HepG2 (cell line): ENCODE measurements around the gene ASCC2. TPM values are rescaled to one million over a fixed set of nuclear protein-coding genes. Genes with fewer than 3 reads are reported as not detected.

Experiments used
- DR1 ChIP-seq: sonication (generic); formaldehyde crosslinking; IDR thresholded peaks from 2 replicates; pipeline ENCODE4 v1.8.0; 2021; ENCODE audit warnings: mild to moderate bottlenecking, missing genetic modification reagents, inconsistent platforms
- HNF4A ChIP-seq: sonication (generic); formaldehyde crosslinking; IDR thresholded peaks from 2 replicates; pipeline ENCODE4 v1.4.0; 2020; ENCODE audit warnings: missing genetic modification reagents
- KLF13 ChIP-seq: sonication (generic); formaldehyde crosslinking; IDR thresholded peaks from 2 replicates; pipeline ENCODE4 v1.4.0; 2020; ENCODE audit warnings: mild to moderate bottlenecking, missing genetic modification reagents
- MEF2D ChIP-seq: sonication (generic); formaldehyde crosslinking; IDR thresholded peaks from 2 replicates; pipeline ENCODE4 v1.5.1; 2020; ENCODE audit warnings: mild to moderate bottlenecking, missing genetic modification reagents
- NFE2L1 ChIP-seq: sonication (generic); formaldehyde crosslinking; IDR thresholded peaks from 2 replicates; pipeline ENCODE4 v1.4.0; 2020; ENCODE audit warnings: missing genetic modification reagents, mild to moderate bottlenecking, borderline replicate concordance
- SAFB2 ChIP-seq: sonication (generic); formaldehyde crosslinking; IDR thresholded peaks from 2 replicates; pipeline ENCODE4 v1.5.1; 2020; ENCODE audit warnings: missing genetic modification reagents, low read depth, mild to moderate bottlenecking, borderline replicate concordance
- SP5 ChIP-seq: IDR thresholded peaks from 2 replicates; pipeline ENCODE4 v1.6.1; 2016; ENCODE audit warnings: low read depth, borderline replicate concordance
- STAG1 ChIP-seq: sonication (generic); formaldehyde crosslinking; IDR thresholded peaks from 2 replicates; pipeline ENCODE4 v1.4.0; 2020; ENCODE audit warnings: missing genetic modification reagents
- ZMYM3 ChIP-seq: sonication (generic); formaldehyde crosslinking; IDR thresholded peaks from 2 replicates; pipeline ENCODE4 v1.5.1; 2020; ENCODE audit warnings: mild to moderate bottlenecking, missing genetic modification reagents
- ZNF121 ChIP-seq: sonication (generic); formaldehyde crosslinking; IDR thresholded peaks from 2 replicates; pipeline ENCODE4 v1.5.0; 2020; ENCODE audit warnings: mild to moderate bottlenecking, missing genetic modification reagents
- ZNF230 ChIP-seq: sonication (generic); formaldehyde crosslinking; IDR thresholded peaks from 2 replicates; pipeline ENCODE4 v1.4.0; 2020; ENCODE audit warnings: mild to moderate bottlenecking, missing genetic modification reagents
- ZNF296 ChIP-seq: sonication (generic); formaldehyde crosslinking; conservative IDR thresholded peaks from 2 replicates; pipeline ENCODE4 v1.5.0; 2020; ENCODE audit warnings: mild to moderate bottlenecking, missing genetic modification reagents
- ZNF441 ChIP-seq: sonication (generic); formaldehyde crosslinking; IDR thresholded peaks from 2 replicates; pipeline ENCODE4 v1.7.0; 2021; ENCODE audit warnings: missing genetic modification reagents, borderline replicate concordance
- ZNF460 ChIP-seq: sonication (generic); formaldehyde crosslinking; IDR thresholded peaks from 2 replicates; pipeline ENCODE4 v1.5.1; 2020; ENCODE audit warnings: missing genetic modification reagents, mild to moderate bottlenecking, borderline replicate concordance
- ZNF564 ChIP-seq: sonication (generic); formaldehyde crosslinking; IDR thresholded peaks from 2 replicates; pipeline ENCODE4 v1.8.1; 2023; ENCODE audit warnings: mild to moderate bottlenecking, missing genetic modification reagents
- polyA plus RNA-seq, 8 experiments: library from polyadenylated mRNA; depleted of rRNA in 3 of 8; stranded (reverse) in 7 of 8; unstranded in 1 of 8; fragments of >200 nt; fragmentation: Illumina TruSeq in 4 of 8; extraction: Trizol in 4 of 8; gene quantifications; 2 replicates each; pipeline versions ENCODE4 v1.2.1 to v1.2.3, GENCODE V29; 2011 to 2016; ENCODE audit warnings: low read depth in 4 of 8, missing spikeins in 1 of 8, mixed read lengths in 1 of 8; ENCODE audit not compliant: insufficient read depth in 1 of 8
- total RNA-seq, 5 experiments: library from RNA; depleted of rRNA; stranded (reverse); fragments of >200 nt; fragmentation: Illumina TruSeq; extraction: Trizol; gene quantifications; 2 replicates each; pipeline ENCODE4 v1.2.3, GENCODE V29; 2016; ENCODE audit warnings: low read depth in 1 of 5
- TF ChIP-seq, protein P1 (sequence below): sonication (generic); formaldehyde crosslinking; IDR thresholded peaks from 2 replicates; pipeline ENCODE4 v1.4.0; 2020; ENCODE audit warnings: missing genetic modification reagents
- TF ChIP-seq, protein P2 (sequence below): sonication (generic); formaldehyde crosslinking; IDR thresholded peaks from 2 replicates; pipeline ENCODE4 v1.5.0; 2020; ENCODE audit warnings: mild to moderate bottlenecking, missing genetic modification reagents
- TF ChIP-seq, protein P3 (sequence below): sonication (generic); formaldehyde crosslinking; IDR thresholded peaks from 2 replicates; pipeline ENCODE4 v1.4.0; 2020; ENCODE audit warnings: missing genetic modification reagents, borderline replicate concordance
- TF ChIP-seq, protein P4 (sequence below): IDR thresholded peaks from 2 replicates; pipeline ENCODE4 v1.6.1; 2016; ENCODE audit warnings: mild to moderate bottlenecking
- TF ChIP-seq, protein P5 (sequence below): sonication (generic); IDR thresholded peaks from 2 replicates; pipeline ENCODE4 v1.6.1; 2016; ENCODE audit warnings: low read depth, borderline replicate concordance

ASCC2 gene
- total and polyA plus RNA-seq, 2 of the 13 experiments (the other 11 are each of a cell fraction or from before 2014, with no cell fraction given): 26.2 to 26.3 TPM

DNA sequence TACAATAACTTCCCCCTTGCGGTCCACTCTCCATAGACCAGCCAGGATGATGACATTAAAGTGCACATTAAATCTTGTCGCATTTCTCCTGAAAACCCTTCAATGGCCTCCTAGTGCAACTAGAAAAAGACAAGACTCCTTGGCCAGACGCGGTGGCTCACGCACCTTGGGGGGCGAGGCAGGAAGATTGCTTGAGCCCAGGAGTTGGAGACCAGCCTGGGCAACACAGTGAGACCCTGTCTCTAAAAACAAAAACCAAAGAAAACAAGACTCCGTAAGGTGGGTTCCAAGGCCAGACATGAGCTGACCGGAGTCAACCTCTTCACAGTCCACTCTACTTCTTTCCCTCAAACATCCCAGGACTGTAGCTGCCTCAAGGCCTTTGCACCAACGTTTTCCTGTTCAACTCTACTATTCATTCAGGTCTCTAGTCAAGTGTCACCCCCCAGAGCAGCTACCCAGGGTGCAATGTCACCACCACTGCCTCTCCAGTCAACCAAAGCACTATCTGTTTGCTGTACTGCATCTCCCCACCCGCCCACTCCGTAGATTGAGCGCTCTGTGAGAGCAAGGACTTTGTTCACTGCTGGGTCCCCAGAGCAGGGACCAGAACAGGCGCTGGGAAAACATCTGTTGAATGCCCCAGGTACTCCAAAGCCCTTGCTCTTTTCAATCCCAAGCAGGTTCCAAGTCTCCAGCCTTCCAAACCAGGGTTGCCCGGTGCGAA lies 72.0 kb downstream of the ASCC2 start (continued):
- TF ChIP-seq, protein P1, sequence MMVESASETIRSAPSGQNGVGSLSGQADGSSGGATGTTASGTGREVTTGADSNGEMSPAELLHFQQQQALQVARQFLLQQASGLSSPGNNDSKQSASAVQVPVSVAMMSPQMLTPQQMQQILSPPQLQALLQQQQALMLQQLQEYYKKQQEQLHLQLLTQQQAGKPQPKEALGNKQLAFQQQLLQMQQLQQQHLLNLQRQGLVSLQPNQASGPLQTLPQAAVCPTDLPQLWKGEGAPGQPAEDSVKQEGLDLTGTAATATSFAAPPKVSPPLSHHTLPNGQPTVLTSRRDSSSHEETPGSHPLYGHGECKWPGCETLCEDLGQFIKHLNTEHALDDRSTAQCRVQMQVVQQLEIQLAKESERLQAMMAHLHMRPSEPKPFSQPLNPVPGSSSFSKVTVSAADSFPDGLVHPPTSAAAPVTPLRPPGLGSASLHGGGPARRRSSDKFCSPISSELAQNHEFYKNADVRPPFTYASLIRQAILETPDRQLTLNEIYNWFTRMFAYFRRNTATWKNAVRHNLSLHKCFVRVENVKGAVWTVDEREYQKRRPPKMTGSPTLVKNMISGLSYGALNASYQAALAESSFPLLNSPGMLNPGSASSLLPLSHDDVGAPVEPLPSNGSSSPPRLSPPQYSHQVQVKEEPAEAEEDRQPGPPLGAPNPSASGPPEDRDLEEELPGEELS (CRISPR knock-in tag): peak; percentile 23
- TF ChIP-seq ZNF460 (CRISPR knock-in tag) (0 out of 2 replicates have a peak, but pooled peaks have one; percentile 8), DR1 (CRISPR knock-in tag) (0 out of 2 replicates have a peak, but pooled peaks have one; percentile 50), SAFB2 (CRISPR knock-in tag) (no peak), ZNF230 (peak; percentile 65; the same call in 1 of the 2 replicates), KLF13 (CRISPR knock-in tag) (0 out of 2 replicates have a peak, but pooled peaks have one; percentile 64), MEF2D (CRISPR knock-in tag) (0 out of 2 replicates have a peak, but pooled peaks have one; percentile 28), ZMYM3 (CRISPR knock-in tag) (0 out of 2 replicates have a peak, but pooled peaks have one; percentile 11), ZNF441 (CRISPR knock-in tag) (peak; percentile 30; the same call in 1 of the 2 replicates), NFE2L1 (no peak), ZNF121 (CRISPR knock-in tag) (peak; percentile 87), ZNF564 (CRISPR knock-in tag) (peak; percentile 22; the same call in 1 of the 2 replicates), HNF4A (CRISPR knock-in tag) (peak; percentile 84), ZNF296 (no peak), STAG1 (peak; percentile 18; the same call in 1 of the 2 replicates), SP5 (CRISPR knock-in tag) (0 out of 2 replicates have a peak, but pooled peaks have one; percentile 22)
- TF ChIP-seq, protein P2, sequence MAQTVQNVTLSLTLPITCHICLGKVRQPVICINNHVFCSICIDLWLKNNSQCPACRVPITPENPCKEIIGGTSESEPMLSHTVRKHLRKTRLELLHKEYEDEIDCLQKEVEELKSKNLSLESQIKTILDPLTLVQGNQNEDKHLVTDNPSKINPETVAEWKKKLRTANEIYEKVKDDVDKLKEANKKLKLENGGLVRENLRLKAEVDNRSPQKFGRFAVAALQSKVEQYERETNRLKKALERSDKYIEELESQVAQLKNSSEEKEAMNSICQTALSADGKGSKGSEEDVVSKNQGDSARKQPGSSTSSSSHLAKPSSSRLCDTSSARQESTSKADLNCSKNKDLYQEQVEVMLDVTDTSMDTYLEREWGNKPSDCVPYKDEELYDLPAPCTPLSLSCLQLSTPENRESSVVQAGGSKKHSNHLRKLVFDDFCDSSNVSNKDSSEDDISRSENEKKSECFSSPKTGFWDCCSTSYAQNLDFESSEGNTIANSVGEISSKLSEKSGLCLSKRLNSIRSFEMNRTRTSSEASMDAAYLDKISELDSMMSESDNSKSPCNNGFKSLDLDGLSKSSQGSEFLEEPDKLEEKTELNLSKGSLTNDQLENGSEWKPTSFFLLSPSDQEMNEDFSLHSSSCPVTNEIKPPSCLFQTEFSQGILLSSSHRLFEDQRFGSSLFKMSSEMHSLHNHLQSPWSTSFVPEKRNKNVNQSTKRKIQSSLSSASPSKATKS (CRISPR knock-in tag): no peak
- TF ChIP-seq, protein P3, sequence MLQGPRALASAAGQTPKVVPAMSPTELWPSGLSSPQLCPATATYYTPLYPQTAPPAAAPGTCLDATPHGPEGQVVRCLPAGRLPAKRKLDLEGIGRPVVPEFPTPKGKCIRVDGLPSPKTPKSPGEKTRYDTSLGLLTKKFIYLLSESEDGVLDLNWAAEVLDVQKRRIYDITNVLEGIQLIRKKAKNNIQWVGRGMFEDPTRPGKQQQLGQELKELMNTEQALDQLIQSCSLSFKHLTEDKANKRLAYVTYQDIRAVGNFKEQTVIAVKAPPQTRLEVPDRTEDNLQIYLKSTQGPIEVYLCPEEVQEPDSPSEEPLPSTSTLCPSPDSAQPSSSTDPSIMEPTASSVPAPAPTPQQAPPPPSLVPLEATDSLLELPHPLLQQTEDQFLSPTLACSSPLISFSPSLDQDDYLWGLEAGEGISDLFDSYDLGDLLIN: 0 out of 2 replicates have a peak, but pooled peaks have one; percentile 44
- TF ChIP-seq, protein P4, sequence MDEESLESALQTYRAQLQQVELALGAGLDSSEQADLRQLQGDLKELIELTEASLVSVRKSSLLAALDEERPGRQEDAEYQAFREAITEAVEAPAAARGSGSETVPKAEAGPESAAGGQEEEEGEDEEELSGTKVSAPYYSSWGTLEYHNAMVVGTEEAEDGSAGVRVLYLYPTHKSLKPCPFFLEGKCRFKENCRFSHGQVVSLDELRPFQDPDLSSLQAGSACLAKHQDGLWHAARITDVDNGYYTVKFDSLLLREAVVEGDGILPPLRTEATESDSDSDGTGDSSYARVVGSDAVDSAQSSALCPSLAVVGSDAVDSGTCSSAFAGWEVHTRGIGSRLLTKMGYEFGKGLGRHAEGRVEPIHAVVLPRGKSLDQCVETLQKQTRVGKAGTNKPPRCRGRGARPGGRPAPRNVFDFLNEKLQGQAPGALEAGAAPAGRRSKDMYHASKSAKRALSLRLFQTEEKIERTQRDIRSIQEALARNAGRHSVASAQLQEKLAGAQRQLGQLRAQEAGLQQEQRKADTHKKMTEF (CRISPR knock-in tag): peak; percentile 54
- TF ChIP-seq, protein P5, sequence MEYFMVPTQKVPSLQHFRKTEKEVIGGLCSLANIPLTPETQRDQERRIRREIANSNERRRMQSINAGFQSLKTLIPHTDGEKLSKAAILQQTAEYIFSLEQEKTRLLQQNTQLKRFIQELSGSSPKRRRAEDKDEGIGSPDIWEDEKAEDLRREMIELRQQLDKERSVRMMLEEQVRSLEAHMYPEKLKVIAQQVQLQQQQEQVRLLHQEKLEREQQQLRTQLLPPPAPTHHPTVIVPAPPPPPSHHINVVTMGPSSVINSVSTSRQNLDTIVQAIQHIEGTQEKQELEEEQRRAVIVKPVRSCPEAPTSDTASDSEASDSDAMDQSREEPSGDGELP: 0 out of 2 replicates have a peak, but pooled peaks have one; percentile 18
